Retinal pigment epithelial cell (primary cell): ENCODE data around the gene TM4SF5.

Experiments
- DNase-seq: peaks from one replicate; pipeline ENCODE4 v3.0.0-alpha.2; 2010; ENCODE audit warnings: low read depth
- H3K4me3 ChIP-seq: 2 replicates; pipeline ENCODE4 v1.5.1; 2011; ENCODE audit warnings: mild to moderate bottlenecking, low read length, control low read depth, moderate library complexity
- CTCF ChIP-seq: conservative IDR thresholded peaks from 2 replicates; pipeline ENCODE4 v1.5.1; 2011; ENCODE audit warnings: low read depth, low read length, control low read depth, inconsistent platforms

The TM4SF5 gene

GRCh38 chr17:4771519-4772234, at the start of gene TM4SF5:
TSS of gene TM4SF5 (plus strand) at chr17:4771886. CDS start at chr17:4771923, 37 bp downstream.
- no peak for DNase-seq
- no peak for TF ChIP-seq CTCF
- no peak within 1 kb of the TSS for H3K4me3 ChIP-seq

- no peak for TF ChIP-seq CTCF
- no peak for DNase-seq
- H3K4me3 ChIP-seq: no peak overlapping the region
These were observed 48.9 kb upstream of the TM4SF5 start for GRCh38 chr17:4722678-4723240.

- no peak for TF ChIP-seq CTCF
- DNase-seq: no peak
- H3K4me3 ChIP-seq: no peak overlapping the region
These were observed 47.0 kb upstream of the TM4SF5 start for GRCh38 chr17:4724650-4725049.

- no peak overlapping the region for H3K4me3 ChIP-seq
- no peak for DNase-seq
These were observed 45.9 kb upstream of the TM4SF5 start for GRCh38 chr17:4725646-4726310.

GRCh38 chr17:4728124-4728523, 43.6 kb upstream of the TM4SF5 start:
- no peak for DNase-seq
- H3K4me3 ChIP-seq: no peak overlapping the region
- TF ChIP-seq CTCF: no peak

More at GRCh38 chr17:4725646-4726310, 45.9 kb upstream of the TM4SF5 start:
- no peak for TF ChIP-seq CTCF

GRCh38 chr17:4733073-4733531, 38.6 kb upstream of the TM4SF5 start:
- DNase-seq: no peak
- no peak overlapping the region for H3K4me3 ChIP-seq
- peak; percentile 15 for TF ChIP-seq CTCF
